SK-MEL-5 (cell line): ENCODE data around the gene MZB1. TPM values are rescaled to one million over a fixed set of nuclear protein-coding genes. Genes with fewer than 3 reads are reported as not detected.

Experiments
- DNase-seq: peaks from one replicate; pipeline ENCODE4 v3.0.0-alpha.2; 2016; ENCODE audit warnings: low read depth, low spot score
- in situ Hi-C: cut with HindIII; loops from 2 replicates; pipeline ENCODE4 v1.10.0; 2016; ENCODE audit warnings: low sequenced_read_pairs, high pct_unique_total_duplicates, low pct_unique_long_range_greater_than_20kb
- polyA plus RNA-seq, 2 experiments: library from polyadenylated mRNA; depleted of rRNA; stranded (reverse); fragments of >200 nt; gene quantifications; 2 replicates each; pipeline ENCODE4 v1.2.3, GENCODE V29; 2015
- total RNA-seq: library from RNA; depleted of rRNA; stranded (reverse); fragments of >200 nt; shearing (Covaris generic); gene quantifications from 2 replicates; pipeline ENCODE4 v1.2.3, GENCODE V29; 2014; rRNA removed

MZB1 gene
- not detected in 2 replicates for total RNA-seq
- not detected in 2 replicates for polyA plus RNA-seq (2015; cell fraction: cytosol; rRNA removed)
- polyA plus RNA-seq (2015; cell fraction: nucleus; rRNA removed) = 0.28 TPM in 1 of 2 replicates, not detected in the other

- no peak for DNase-seq
These were observed at the start of gene MZB1 for GRCh38 chr5:139389701-139390638. MZB1 (minus strand) TSS chr5:139389913; CDS start chr5:139389856, 57 bp downstream.

GRCh38 chr5:139439013-139439903 is 49.5 kb upstream of the MZB1 start, which contains the start of gene DNAJC18:
DNAJC18 (minus strand) TSS chr5:139439525; CDS start chr5:139439445, 80 bp downstream.
- peak; percentile 92 for DNase-seq
- in situ Hi-C loops = no loop called here

More at GRCh38 chr5:139389701-139390638, at the start of gene MZB1:
- in situ Hi-C loops = no loop called here

GRCh38 chr5:139438707-139439012 is 48.9 kb upstream of the MZB1 start:
- in situ Hi-C loops = no loop called here
- DNase-seq = no peak

- in situ Hi-C loops = no loop called here
- DNase-seq = no peak
These were observed 46.0 kb upstream of the MZB1 start for GRCh38 chr5:139435676-139436075.

- DNase-seq = no peak
- in situ Hi-C loops = no loop called here
These were observed 42.0 kb upstream of the MZB1 start for GRCh38 chr5:139431706-139432105.

- DNase-seq = no peak
- in situ Hi-C loops = no loop called here
These were observed 40.3 kb upstream of the MZB1 start for GRCh38 chr5:139430015-139430414.

- DNase-seq = no peak
- in situ Hi-C loops = no loop called here
These were observed 36.6 kb upstream of the MZB1 start for GRCh38 chr5:139426203-139426885.

- in situ Hi-C loops = no loop called here
- DNase-seq = no peak
These were observed 35.8 kb upstream of the MZB1 start for GRCh38 chr5:139425497-139425896.

- in situ Hi-C loops = loop anchor here (25.0 kb wide), 1 partner anchor 140 kb away; the partner anchor contains the start of gene UBE2D2
These were observed 32.7 kb upstream of the MZB1 start for GRCh38 chr5:139422307-139422893.

GRCh38 chr5:139419226-139420192 is 29.8 kb upstream of the MZB1 start:
- in situ Hi-C loops = loop anchor here (25.0 kb wide), 1 partner anchor 143 kb away; the partner anchor contains the start of gene UBE2D2
- no peak for DNase-seq

More at GRCh38 chr5:139422307-139422893, 32.7 kb upstream of the MZB1 start:
- peak; percentile 84 for DNase-seq

GRCh38 chr5:139418793-139419192 is 29.1 kb upstream of the MZB1 start:
- DNase-seq = no peak
- in situ Hi-C loops = loop anchor here (25.0 kb wide), 1 partner anchor 144 kb away; the partner anchor contains the start of gene UBE2D2

- in situ Hi-C loops = loop anchor here (25.0 kb wide), 1 partner anchor 145 kb away; the partner anchor contains the start of gene UBE2D2
- DNase-seq = no peak
These were observed 27.5 kb upstream of the MZB1 start for GRCh38 chr5:139417214-139417613.

- in situ Hi-C loops = loop anchor here (25.0 kb wide), 1 partner anchor 146 kb away; the partner anchor contains the start of gene UBE2D2
- DNase-seq = no peak
These were observed 26.9 kb upstream of the MZB1 start for GRCh38 chr5:139416651-139417050.

GRCh38 chr5:139415869-139416268 is 26.2 kb upstream of the MZB1 start:
- in situ Hi-C loops = loop anchor here (25.0 kb wide), 1 partner anchor 146 kb away; the partner anchor contains the start of gene UBE2D2
- no peak for DNase-seq

GRCh38 chr5:139415221-139415861 is 25.6 kb upstream of the MZB1 start:
- in situ Hi-C loops = loop anchor here (25.0 kb wide), 1 partner anchor 147 kb away; the partner anchor contains the start of gene UBE2D2
- DNase-seq = no peak
